Liver (tissue), 3 donors: ENCODE results near the gene BEST3.

Experiments
- ATF3 ChIP-seq: IDR thresholded peaks from 2 replicates; pipeline ENCODE4 v1.6.1; 2016; ENCODE audit warnings: antibody characterized with exemption
- CTCF ChIP-seq: fragments of 150-350 bp; IDR thresholded peaks from 2 replicates; pipeline ENCODE4 v1.5.1; 2017; ENCODE audit warnings: improper control_type of control experiment, low read depth, low read length; ENCODE audit not compliant: missing input control
- EGR1 ChIP-seq, 2 donors: IDR thresholded peaks; 2 replicates each; pipeline ENCODE4 v1.6.1; 2016 to 2018; ENCODE audit warnings: antibody characterized with exemption in 2 of 2, low read depth in 2 of 2
- GABPA ChIP-seq, 2 donors: IDR thresholded peaks in 1 of 2; conservative IDR thresholded peaks in 1 of 2; 2 replicates each; pipeline ENCODE4 v1.6.1; 2016; ENCODE audit warnings: antibody characterized with exemption in 2 of 2, mild to moderate bottlenecking in 1 of 2, moderate library complexity in 1 of 2
- JUND ChIP-seq, 2 donors: IDR thresholded peaks; 2 replicates each; pipeline ENCODE4 v1.6.1; 2016; ENCODE audit warnings: antibody characterized with exemption in 2 of 2
- NR2F2 ChIP-seq: IDR thresholded peaks from 2 replicates; pipeline ENCODE4 v1.6.1; 2016; ENCODE audit warnings: antibody characterized with exemption
- REST ChIP-seq: IDR thresholded peaks from 2 replicates; pipeline ENCODE4 v1.6.1; 2016; ENCODE audit warnings: antibody characterized with exemption, mild to moderate bottlenecking
- TAF1 ChIP-seq: conservative IDR thresholded peaks from 2 replicates; pipeline ENCODE4 v1.6.1; 2016; ENCODE audit warnings: antibody characterized with exemption, mild to moderate bottlenecking
- YY1 ChIP-seq: IDR thresholded peaks from 2 replicates; pipeline ENCODE4 v1.6.1; 2016; ENCODE audit warnings: antibody characterized with exemption, mild to moderate bottlenecking
- donor health status: healthy.
- donor health status: healthy.

- TF ChIP-seq TAF1 = no peak
- TF ChIP-seq CTCF = no peak
- TF ChIP-seq EGR1 (IDR thresholded peaks at IDR 0.05; ENCODE audit: low read depth in 2 of 2) = no peak
- TF ChIP-seq JUND (IDR thresholded peaks at IDR 0.05) = no peak
- no peak for TF ChIP-seq REST
- no peak for TF ChIP-seq GABPA (IDR thresholded peaks at IDR 0.05 in 1 of 2, conservative IDR thresholded peaks at IDR 0.05 in 1 of 2)
- TF ChIP-seq YY1 = no peak
- no peak for TF ChIP-seq ATF3
- no peak for TF ChIP-seq NR2F2
These were observed 20.0 kb downstream of the BEST3 start for GRCh38 chr12:69679119-69679518.
